ENCODE results near the gene ZNF488. TPM values are rescaled to one million over a fixed set of nuclear protein-coding genes. Genes with fewer than 3 reads are reported as not detected.
"Not testable (repeated sequence)": the region's sequence is repeated elsewhere in the genome, so short reads cannot be mapped to it uniquely, and the experiment has no call there.

ZNF488 gene
- total RNA-seq, 1 donor from 2014 or later: 0.35 TPM

GRCh38 chr10:47389619-47390018 lies 5.5 kb upstream of the ZNF488 start:
- DNase-seq (ENCODE audit: extremely low spot score, unreplicated experiment): no peak
- Mint-ChIP-seq H3K27me3 (ENCODE audit: unreplicated experiment) (peaks cover 32% of the 10 kb centered on the region), H3K4me1 (ENCODE audit: unreplicated experiment) (peaks cover 4% of the 10 kb centered on the region), H3K36me3 (ENCODE audit: unreplicated experiment) (no peaks in the 10 kb centered on the region), H3K27ac (ENCODE audit: unreplicated experiment) (no peak overlapping the region), H3K4me3 (ENCODE audit: unreplicated experiment) (no peak overlapping the region), H3K9me3 (ENCODE audit: unreplicated experiment) (no peaks in the 10 kb centered on the region)
- TF ChIP-seq, protein P1, sequence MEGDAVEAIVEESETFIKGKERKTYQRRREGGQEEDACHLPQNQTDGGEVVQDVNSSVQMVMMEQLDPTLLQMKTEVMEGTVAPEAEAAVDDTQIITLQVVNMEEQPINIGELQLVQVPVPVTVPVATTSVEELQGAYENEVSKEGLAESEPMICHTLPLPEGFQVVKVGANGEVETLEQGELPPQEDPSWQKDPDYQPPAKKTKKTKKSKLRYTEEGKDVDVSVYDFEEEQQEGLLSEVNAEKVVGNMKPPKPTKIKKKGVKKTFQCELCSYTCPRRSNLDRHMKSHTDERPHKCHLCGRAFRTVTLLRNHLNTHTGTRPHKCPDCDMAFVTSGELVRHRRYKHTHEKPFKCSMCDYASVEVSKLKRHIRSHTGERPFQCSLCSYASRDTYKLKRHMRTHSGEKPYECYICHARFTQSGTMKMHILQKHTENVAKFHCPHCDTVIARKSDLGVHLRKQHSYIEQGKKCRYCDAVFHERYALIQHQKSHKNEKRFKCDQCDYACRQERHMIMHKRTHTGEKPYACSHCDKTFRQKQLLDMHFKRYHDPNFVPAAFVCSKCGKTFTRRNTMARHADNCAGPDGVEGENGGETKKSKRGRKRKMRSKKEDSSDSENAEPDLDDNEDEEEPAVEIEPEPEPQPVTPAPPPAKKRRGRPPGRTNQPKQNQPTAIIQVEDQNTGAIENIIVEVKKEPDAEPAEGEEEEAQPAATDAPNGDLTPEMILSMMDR (IDR thresholded peaks at IDR 0.05): no peak

GRCh38 chr10:47388879-47389278 lies 4.8 kb upstream of the ZNF488 start:
- H3K27ac Mint-ChIP-seq (ENCODE audit: unreplicated experiment): no peak overlapping the region
- no peak overlapping the region for H3K4me3 Mint-ChIP-seq (ENCODE audit: unreplicated experiment)
- no peaks in the 10 kb centered on the region for H3K9me3 Mint-ChIP-seq (ENCODE audit: unreplicated experiment)
- no peak for DNase-seq (ENCODE audit: extremely low spot score, unreplicated experiment)
- peaks cover 25% of the 10 kb centered on the region for H3K27me3 Mint-ChIP-seq (ENCODE audit: unreplicated experiment)
- peaks cover 6% of the 10 kb centered on the region for H3K4me1 Mint-ChIP-seq (ENCODE audit: unreplicated experiment)
- TF ChIP-seq, protein P1 (IDR thresholded peaks at IDR 0.05): no peak
- no peaks in the 10 kb centered on the region for H3K36me3 Mint-ChIP-seq (ENCODE audit: unreplicated experiment)

GRCh38 chr10:47386104-47386503 lies 2.0 kb upstream of the ZNF488 start:
- not testable (repeated sequence) for H3K9me3 Mint-ChIP-seq (ENCODE audit: unreplicated experiment); H3K27me3 Mint-ChIP-seq (ENCODE audit: unreplicated experiment); H3K4me3 Mint-ChIP-seq (ENCODE audit: unreplicated experiment)

GRCh38 chr10:47383261-47384147 lies 589 bp downstream of the ZNF488 start:
- TF ChIP-seq, protein P1 (IDR thresholded peaks at IDR 0.05): no peak

More at GRCh38 chr10:47386104-47386503, 2.0 kb upstream of the ZNF488 start:
- not testable (repeated sequence) for H3K27ac Mint-ChIP-seq (ENCODE audit: unreplicated experiment); H3K36me3 Mint-ChIP-seq (ENCODE audit: unreplicated experiment)
- peak; percentile 56 for DNase-seq (ENCODE audit: extremely low spot score, unreplicated experiment)
- peaks cover 12% of the 10 kb centered on the region for H3K4me1 Mint-ChIP-seq (ENCODE audit: unreplicated experiment)

GRCh38 chr10:47381427-47382379 lies 2.4 kb downstream of the ZNF488 start:
- H3K27ac Mint-ChIP-seq (ENCODE audit: unreplicated experiment): no peak overlapping the region
- peaks cover 12% of the 10 kb centered on the region for H3K4me1 Mint-ChIP-seq (ENCODE audit: unreplicated experiment)
- no peaks in the 10 kb centered on the region for H3K9me3 Mint-ChIP-seq (ENCODE audit: unreplicated experiment)
- peak; percentile 38 for DNase-seq (ENCODE audit: extremely low spot score, unreplicated experiment)
- TF ChIP-seq, protein P1 (IDR thresholded peaks at IDR 0.05): no peak
- H3K27me3 Mint-ChIP-seq (ENCODE audit: unreplicated experiment): peaks cover 13% of the 10 kb centered on the region
- H3K4me3 Mint-ChIP-seq (ENCODE audit: unreplicated experiment): no peak overlapping the region
- no peaks in the 10 kb centered on the region for H3K36me3 Mint-ChIP-seq (ENCODE audit: unreplicated experiment)

More at GRCh38 chr10:47383261-47384147, 589 bp downstream of the ZNF488 start:
- Mint-ChIP-seq H3K4me1 (ENCODE audit: unreplicated experiment) (peaks cover 12% of the 10 kb centered on the region), H3K27ac (ENCODE audit: unreplicated experiment) (no peak overlapping the region), H3K27me3 (ENCODE audit: unreplicated experiment) (peaks cover 13% of the 10 kb centered on the region), H3K36me3 (ENCODE audit: unreplicated experiment) (no peaks in the 10 kb centered on the region), H3K9me3 (ENCODE audit: unreplicated experiment) (no peaks in the 10 kb centered on the region), H3K4me3 (ENCODE audit: unreplicated experiment) (peak overlapping the region; percentile 80)
- DNase-seq (ENCODE audit: extremely low spot score, unreplicated experiment): no peak
